HK-2 (cell line): ENCODE data around the gene SERPINA1.

Experiments
- DNase-seq: peaks from one replicate; pipeline ENCODE4 v3.0.0-alpha.2; 2018; ENCODE audit not compliant: unreplicated experiment

Gene SERPINA1

GRCh38 chr14:94346065-94346786 lies 42.2 kb downstream of the SERPINA1 start:
- peak; percentile 72 for DNase-seq

- DNase-seq, result peak; percentile 62
Measured at GRCh38 chr14:94345344-94346064, 42.9 kb downstream of the SERPINA1 start.

- DNase-seq, result no peak
Measured at GRCh38 chr14:94344389-94344788, 44.0 kb downstream of the SERPINA1 start.

- no peak for DNase-seq
Measured at GRCh38 chr14:94343238-94344005, 45.0 kb downstream of the SERPINA1 start.

- DNase-seq, result peak; percentile 75
Measured at GRCh38 chr14:94342334-94342934, 46.0 kb downstream of the SERPINA1 start.

- DNase-seq, result no peak
Measured at GRCh38 chr14:94341656-94342333, 46.6 kb downstream of the SERPINA1 start.

- DNase-seq, result no peak
Measured at GRCh38 chr14:94340533-94340932, 47.9 kb downstream of the SERPINA1 start.

- DNase-seq, result no peak
Measured at GRCh38 chr14:94338023-94338422, 50.4 kb downstream of the SERPINA1 start.

- no peak for DNase-seq
Measured at GRCh38 chr14:94337274-94337673, 51.1 kb downstream of the SERPINA1 start.

- DNase-seq, result no peak
Measured at GRCh38 chr14:94334872-94335271, 53.5 kb downstream of the SERPINA1 start.

GRCh38 chr14:94332587-94332986 lies 55.8 kb downstream of the SERPINA1 start:
- no peak for DNase-seq

GRCh38 chr14:94332063-94332583 lies 56.3 kb downstream of the SERPINA1 start:
- DNase-seq, result no peak

GRCh38 chr14:94331462-94331861 lies 56.9 kb downstream of the SERPINA1 start:
- DNase-seq, result no peak

GRCh38 chr14:94330857-94331256 lies 57.5 kb downstream of the SERPINA1 start:
- DNase-seq, result no peak

GRCh38 chr14:94330432-94330831 lies 58.0 kb downstream of the SERPINA1 start:
- DNase-seq, result no peak

GRCh38 chr14:94329857-94330256 lies 58.5 kb downstream of the SERPINA1 start:
- DNase-seq, result no peak

GRCh38 chr14:94328196-94328595 lies 60.2 kb downstream of the SERPINA1 start:
- peak; percentile 67 for DNase-seq
